ENCODE measurements around the gene RETREG3.
"Not testable (repeated sequence)": the region's sequence is repeated elsewhere in the genome, so short reads cannot be mapped to it uniquely, and the experiment has no call there.

RETREG3 gene

DNA sequence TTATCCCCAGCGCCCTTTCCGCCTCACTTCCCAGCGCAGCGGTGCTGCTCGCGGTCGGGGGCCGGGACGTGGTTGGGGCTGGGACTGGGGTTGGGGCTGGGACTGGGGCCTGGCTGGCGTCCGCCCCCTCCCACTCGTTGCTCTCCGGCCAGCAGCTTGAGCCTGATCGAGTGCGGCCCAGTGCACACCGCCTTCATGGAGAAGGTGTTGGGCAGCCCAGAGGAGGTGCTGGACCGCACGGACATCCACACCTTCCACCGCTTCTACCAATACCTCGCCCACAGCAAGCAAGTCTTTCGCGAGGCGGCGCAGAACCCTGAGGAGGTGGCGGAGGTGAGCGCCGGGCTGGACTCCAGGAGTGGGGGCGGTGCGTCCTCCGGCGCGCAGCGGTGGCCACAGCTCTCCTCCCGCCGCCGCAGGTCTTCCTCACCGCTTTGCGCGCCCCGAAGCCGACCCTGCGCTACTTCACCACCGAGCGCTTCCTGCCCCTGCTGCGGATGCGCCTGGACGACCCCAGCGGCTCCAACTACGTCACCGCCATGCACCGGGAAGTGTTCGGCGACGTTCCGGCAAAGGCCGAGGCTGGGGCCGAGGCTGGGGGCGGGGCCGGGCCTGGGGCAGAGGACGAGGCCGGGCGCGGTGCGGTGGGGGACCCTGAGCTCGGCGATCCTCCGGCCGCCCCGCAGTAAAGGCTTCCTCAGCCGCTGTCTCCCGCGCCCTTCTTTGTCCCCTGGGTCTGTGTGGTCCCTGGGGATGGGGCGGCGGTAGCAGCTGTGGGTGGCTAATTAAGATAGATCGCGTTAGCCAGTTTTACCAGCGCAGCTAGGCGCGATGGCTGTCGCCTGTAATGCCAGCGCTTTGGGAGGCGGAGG, 54.7 kb downstream of the RETREG3 start:
- DNase-seq (ENCODE audit: low read depth in 4 of 4, low spot score in 1 of 4), result peak in 2 of 4 experiments; percentile 63 to 78

DNA sequence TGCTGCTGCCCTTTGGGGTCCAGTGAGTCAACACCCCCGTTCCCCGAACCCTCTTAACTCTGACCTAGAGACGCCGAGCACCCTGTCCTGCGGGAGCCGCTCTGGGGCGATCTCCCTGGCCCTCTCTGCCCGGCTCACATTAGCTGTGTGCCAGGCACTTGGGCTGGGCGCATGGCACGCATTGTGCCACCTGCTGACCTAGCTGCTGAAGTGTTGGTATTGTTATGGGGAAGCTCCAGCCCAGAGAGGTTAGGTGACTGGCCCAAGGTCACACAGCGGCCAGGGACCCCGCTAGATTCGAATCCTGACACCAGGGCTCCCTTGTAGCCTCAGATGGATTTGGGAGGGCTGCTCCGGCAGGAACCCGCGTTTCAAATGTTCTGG, 55.3 kb downstream of the RETREG3 start:
- DNase-seq (ENCODE audit: low read depth in 4 of 4, low spot score in 1 of 4), result no peak

DNA sequence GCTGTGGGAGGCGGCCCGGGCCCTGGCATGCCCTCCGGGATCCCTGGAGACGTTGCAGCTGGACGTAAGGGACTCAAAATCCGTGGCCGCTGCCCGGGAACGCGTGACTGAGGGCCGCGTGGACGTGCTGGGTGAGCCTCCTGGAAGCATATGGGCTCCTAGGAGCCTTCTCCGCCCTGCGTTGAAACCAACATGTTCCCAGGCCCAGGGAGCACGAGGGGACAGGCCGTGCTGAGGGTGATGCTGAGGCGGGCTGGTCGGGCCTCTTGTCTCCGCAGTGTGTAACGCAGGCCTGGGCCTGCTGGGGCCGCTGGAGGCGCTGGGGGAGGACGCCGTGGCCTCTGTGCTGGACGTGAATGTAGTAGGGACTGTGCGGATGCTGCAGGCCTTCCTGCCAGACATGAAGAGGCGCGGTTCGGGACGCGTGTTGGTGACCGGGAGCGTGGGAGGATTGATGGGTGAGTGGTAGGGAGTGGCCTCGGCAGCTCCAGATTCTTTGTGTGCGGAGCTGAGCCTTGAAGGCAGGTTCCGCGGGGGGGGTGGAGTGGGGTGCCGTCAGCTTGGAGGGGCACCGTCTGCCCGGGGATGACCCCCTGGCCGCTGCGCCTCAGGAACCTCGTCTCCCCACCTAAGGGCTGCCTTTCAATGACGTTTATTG, 55.9 kb downstream of the RETREG3 start:
- DNase-seq (ENCODE audit: low read depth in 4 of 4, low spot score in 1 of 4), result no peak

DNA sequence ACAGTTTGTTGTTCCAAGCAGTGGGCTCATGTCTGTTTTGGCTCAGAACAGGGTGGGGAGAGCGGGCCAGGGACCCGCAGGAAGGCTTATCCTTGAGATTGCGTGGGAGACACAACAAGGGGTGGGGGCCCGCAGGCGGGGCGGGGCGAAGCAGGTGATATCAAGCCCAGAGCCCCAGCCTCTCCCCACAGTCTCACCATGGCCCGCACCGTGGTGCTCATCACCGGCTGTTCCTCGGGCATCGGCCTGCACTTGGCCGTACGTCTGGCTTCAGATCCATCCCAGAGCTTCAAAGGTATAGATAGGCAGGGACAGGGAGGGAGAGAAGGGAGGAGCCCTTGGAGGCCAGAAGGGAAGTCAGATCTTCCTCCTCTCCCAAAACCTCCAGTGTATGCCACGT, 56.4 kb downstream of the RETREG3 start, which contains the start of gene HSD17B1:
TSS of gene HSD17B1 (plus strand) at position 188 of the 400 bp plus-strand sequence. CDS start at position 199, 11 bp downstream.
- not testable (repeated sequence) for DNase-seq (ENCODE audit: low read depth in 4 of 4, low spot score in 1 of 4)

DNA sequence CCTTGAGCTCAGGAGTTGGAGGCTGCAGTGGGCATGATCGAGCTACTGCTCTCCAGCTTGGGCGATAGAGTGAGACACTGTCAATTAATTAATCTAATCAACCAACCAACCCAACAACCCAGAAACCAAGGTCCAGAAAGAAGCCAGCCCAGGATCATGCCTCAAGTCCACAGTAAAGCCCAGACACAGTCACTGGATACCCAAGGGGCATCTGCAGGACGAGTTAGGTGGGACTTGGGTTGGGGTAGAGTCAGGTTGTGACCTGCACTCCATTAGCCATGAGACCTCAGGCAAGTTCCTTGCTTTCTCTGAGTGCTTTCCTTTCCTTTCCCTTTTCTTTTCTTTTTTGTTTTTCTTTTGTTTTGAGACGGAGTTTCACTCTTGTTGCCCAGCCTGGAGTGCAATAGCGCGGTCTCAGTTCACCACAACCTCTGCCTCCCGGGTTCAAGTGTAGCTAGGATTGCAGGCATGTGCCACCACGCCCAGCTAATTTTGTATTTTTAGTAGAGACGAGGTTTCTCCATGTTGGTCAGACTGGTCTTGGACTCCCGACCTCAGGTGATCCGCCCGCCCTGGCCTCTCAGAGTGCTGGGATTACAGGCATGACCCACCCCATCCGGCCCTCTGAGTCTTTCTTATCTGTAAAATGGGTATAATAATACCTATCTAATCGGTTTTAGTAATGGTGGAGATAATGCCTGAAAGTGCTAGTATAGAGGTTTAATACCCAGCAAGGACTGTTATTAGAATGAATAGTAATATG, 60.0 kb downstream of the RETREG3 start:
- no peak for DNase-seq (ENCODE audit: low read depth in 4 of 4, low spot score in 1 of 4)

DNA sequence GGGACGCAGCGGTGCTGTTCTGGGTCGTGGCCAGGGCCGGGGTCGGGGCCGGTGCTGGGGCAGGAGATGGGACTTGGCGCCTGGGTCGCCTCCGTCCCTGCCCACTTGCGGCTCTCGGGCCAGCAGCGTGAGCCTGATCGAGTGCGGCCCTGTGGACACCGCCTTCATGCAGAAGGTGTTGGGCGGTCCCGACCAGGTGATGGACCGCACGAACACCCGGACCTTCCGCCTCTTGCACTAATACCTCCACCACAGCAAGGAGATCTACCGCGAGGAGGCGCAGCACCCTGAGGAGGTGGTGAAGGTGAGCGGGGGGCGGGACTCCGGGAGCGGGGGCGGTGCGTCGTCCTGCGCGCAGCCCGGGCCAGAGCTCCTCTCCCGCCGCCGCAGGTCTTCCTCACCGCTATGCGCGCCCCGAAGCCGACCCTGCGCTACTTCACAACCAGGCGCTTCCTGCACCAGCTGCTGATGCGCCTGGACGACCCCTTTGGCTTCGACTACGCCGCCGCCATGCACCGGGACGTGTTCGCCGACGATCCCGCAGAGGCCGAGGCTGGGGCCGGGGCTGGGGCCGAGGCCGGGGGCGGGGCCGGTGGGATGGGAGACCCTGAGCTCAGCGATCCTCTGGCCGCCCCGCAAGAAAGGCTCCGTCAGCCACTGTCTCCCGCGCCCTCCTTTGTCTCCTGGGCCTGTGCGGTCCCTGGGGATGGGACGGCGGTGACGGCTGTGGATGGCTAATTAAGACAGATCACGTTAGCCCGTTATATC, 60.9 kb downstream of the RETREG3 start:
- DNase-seq (ENCODE audit: low read depth in 4 of 4, low spot score in 1 of 4), result peak in 3 of 4 experiments; percentile 58 to 71 (median 65)

DNA sequence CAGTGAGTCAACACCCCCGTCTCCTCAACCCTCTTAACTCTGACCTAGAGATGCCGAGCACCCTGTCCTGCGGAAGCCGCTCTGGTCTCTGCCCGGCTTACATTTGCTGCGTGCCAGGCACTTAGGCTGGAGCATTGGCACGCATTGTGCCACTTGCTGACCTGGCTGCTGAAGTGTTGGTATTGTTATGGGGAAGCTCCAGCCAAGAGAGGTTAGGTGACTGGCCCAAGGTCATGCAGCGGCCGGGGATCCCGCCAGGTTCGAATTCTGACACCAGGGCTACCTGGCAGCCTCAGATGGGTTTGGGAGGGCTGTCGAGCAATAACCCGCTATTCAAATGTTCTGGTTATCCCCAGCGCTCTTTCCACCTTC, 61.5 kb downstream of the RETREG3 start:
- no peak for DNase-seq (ENCODE audit: low read depth in 4 of 4, low spot score in 1 of 4)

DNA sequence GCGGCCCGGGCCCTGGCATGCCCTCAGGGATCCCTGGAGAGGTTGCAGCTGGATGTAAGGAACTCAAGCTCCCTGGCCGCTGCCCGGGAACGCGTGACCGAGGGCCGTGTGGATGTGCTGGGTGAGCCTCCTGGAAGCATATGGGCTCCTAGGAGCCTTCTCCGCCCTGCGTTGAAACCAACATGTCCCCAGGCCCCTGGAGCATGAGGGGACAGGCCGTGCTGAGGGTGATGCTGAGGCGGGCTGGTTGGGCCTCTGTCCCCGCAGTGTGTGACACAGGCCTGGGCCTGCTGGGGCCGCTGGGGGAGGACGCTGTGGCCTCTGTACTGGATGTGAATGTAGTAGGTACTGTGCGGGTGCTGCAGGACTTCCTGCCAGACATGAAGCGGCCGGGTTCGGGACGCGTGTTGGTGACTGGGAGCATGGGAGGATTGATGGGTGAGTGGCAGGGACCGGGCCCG, 62.1 kb downstream of the RETREG3 start:
- DNase-seq (ENCODE audit: low read depth in 4 of 4, low spot score in 1 of 4), result no peak

DNA sequence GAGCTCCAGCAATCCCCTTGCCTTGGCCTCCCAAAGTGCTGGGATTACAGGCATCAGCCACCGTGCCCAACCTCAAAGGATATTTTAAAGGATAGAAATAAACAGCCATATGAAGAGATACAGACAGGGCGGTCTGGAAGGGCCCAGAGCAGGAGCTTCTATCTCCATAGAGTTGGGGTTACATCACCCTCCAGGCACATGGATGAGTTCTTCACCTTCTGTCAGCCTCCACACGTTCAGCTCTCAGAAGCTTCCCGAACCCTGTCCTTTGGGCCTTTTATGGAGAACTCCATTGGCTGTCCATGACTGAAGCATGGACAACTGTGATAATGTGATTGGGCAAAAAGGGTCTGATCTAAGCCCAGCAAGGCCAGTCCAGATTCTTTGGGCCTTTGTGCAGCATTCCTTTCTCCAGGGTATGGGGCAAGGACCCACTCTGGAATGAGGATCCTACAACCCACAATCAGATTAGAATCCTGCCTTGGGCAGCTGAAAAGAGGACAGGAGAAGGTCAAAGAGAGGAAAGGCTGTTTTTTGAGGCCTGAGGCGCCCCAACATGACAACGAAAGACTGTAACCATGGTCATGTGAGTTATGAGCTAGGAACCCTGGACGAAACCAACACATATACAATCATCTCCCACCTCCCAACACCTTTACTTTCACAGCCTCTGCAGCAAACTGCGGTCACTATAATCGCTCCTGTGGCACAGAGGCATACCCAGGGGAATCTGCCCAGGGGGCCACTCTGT, 63.2 kb downstream of the RETREG3 start:
- not testable (repeated sequence) for DNase-seq (ENCODE audit: low read depth in 4 of 4, low spot score in 1 of 4)

DNA sequence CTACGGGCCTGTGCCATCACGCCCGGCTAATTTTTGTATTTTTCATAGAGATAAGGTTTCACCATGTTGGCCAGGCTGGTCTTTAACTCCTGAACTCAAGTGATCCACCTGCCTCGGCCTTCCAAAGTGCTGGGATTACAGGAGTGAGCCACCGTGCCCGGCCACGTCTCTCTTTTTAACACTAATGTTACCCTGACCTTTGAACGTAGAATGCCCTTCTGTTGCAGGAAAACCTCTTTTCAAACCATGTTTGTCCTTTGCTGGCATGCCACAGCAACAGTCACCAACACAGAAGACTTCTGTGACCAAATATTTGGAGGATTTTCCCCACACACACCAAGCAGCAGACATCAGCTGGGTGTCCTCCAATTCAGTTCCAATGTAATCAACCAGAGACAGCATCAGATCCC, 64.3 kb downstream of the RETREG3 start:
- no peak for DNase-seq (ENCODE audit: low read depth in 4 of 4, low spot score in 1 of 4)

DNA sequence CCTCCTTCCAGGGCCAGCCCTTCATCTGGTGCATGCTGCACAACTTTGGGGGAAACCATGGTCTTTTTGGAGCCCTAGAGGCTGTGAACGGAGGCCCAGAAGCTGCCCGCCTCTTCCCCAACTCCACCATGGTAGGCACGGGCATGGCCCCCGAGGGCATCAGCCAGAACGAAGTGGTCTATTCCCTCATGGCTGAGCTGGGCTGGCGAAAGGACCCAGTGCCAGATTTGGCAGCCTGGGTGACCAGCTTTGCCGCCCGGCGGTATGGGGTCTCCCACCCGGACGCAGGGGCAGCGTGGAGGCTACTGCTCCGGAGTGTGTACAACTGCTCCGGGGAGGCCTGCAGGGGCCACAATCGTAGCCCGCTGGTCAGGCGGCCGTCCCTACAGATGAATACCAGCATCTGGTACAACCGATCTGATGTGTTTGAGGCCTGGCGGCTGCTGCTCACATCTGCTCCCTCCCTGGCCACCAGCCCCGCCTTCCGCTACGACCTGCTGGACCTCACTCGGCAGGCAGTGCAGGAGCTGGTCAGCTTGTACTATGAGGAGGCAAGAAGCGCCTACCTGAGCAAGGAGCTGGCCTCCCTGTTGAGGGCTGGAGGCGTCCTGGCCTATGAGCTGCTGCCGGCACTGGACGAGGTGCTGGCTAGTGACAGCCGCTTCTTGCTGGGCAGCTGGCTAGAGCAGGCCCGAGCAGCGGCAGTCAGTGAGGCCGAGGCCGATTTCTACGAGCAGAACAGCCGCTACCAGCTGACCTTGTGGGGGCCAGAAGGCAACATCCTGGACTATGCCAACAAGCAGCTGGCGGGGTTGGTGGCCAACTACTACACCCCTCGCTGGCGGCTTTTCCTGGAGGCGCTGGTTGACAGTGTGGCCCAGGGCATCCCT, 65.7 kb downstream of the RETREG3 start:
- no peak for DNase-seq (ENCODE audit: low read depth in 4 of 4, low spot score in 1 of 4)

DNA sequence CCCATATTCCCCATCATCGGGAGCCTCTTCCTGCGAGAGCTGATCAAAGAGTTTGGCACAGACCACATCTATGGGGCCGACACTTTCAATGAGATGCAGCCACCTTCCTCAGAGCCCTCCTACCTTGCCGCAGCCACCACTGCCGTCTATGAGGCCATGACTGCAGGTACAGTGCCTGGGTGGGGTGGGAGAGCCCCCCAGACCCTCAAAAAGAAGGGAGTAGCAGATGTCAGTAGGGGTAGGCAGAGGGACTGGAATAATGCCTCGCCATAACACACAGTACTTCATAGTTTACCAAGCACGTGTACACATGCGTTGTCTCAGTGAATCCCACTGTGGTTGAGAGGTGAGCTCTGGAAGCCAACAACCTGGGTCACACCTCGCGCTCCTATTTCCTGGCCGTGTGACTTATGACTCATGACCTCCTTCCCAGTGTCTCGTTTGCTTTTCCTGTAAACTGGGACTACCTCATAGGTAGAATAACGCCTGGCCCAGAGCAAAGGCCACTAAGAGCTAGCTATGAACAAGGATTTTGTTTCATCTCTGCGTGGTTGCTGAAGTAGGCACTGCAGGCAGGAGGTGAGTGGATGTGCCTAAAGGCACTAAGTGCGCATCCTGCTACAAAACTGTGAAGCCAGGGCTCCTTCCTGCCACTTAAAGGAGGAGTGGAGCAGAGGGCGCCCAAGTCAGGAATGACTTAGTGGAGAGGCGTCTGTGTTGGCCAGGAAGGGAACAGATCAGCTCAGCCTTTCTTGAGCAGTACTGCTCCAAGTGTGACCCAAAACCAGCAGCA, 67.9 kb downstream of the RETREG3 start:
- DNase-seq (ENCODE audit: low read depth in 4 of 4, low spot score in 1 of 4), result no peak

DNA sequence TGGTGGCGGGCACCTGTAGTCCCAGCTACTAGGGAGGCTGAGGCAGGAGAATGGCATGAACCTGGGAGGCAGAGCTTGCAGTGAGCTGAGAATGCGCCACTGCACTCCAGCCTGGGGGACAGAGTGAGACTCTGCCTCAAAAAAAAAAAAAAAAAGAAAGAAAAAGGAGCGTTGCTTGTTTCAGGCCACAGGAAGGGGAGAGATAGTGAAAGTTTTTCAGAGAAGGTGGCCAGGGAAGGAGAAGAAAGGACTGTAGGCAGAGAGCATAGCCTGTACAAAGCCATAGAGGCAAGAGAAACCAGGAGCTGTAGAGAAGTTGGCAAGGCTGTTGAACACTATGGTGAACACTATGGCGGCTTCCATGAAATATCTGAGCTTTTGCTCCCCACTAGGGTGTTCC, 68.6 kb downstream of the RETREG3 start:
- not testable (repeated sequence) for DNase-seq (ENCODE audit: low read depth in 4 of 4, low spot score in 1 of 4)

DNA sequence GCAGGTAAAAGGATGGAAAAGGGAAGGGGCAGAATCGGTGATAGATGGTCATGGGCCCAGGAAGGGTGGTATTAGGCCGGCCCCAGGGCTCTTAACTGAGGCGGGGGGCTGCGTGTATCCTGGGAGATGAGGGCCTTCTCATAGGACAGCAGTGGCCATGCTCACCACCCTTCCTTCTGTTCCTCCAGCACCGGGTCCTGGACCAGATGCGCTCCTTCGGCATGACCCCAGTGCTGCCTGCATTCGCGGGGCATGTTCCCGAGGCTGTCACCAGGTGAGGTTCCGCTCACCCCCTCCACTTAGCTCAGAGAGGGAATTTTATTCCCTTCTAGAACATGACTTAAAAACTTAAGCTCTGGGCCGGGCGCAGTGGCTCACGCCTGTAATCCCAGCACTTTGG, 70.7 kb downstream of the RETREG3 start:
- no peak for DNase-seq (ENCODE audit: low read depth in 4 of 4, low spot score in 1 of 4)

DNA sequence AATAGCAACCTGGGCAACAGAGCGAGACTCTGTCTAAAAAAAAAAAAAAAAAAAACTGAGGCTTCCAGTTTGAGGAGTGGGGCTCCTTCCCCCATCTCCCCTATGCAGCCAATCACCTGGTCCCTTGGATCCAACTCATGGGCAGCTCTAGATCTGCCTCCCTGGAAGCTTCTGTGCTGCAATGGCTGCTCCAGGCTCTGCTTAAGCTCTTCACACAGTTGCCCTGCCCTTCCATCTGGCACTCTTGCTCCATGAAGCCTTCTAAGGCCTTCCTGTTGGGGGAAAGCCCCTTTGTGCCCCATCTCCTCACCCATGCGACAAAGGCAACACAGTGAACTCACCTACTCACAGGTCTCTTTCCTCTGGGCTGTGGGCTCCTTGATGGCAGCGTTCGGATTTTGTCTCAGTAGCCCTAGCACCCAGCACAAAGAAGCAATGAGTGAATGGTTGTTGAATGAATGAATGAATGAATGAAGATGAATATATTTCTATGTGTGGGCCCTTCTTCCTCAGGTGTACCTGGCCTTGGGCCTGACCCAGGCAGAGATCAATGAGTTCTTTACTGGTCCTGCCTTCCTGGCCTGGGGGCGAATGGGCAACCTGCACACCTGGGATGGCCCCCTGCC, 71.2 kb downstream of the RETREG3 start:
- no peak for DNase-seq (ENCODE audit: low read depth in 4 of 4, low spot score in 1 of 4)

DNA sequence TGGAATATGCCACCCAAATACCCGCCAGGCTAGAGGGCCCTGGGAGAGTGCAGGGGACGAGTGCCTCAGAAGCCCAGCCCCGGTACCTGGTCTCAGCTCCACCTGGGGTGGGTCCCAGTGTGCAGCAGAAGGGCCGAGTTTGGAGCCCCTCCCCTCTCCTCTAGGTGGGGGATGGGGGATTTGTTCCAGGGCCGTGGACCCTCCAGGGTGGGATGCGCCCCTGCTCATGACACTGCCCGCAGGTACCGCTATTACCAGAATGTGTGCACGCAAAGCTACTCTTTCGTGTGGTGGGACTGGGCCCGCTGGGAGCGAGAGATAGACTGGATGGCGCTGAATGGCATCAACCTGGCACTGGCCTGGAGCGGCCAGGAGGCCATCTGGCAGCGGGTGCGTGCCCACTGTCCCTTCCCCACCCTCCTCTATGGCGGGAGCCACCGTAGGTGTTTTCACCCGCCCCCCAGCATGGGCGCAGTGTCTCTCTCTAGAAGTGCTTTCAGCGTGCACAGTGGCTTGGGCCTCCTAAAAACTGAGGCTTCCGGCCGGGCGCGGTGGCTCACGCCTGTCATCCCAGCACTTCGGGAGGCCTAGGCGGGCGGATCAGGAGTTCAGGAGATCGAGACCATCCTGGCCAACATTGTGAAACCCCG, 71.9 kb downstream of the RETREG3 start:
- DNase-seq (ENCODE audit: low read depth in 4 of 4, low spot score in 1 of 4), result no peak

Data from stimulated activated CD4-positive, alpha-beta T cell treated with anti-CD3 and anti-CD28 coated beads, Interleukin-1b, Interleukin-23, amount 100 ng/mL, for 24 hours (primary cell).